Measurements from ENCODE around the gene DNAAF8. TPM values are rescaled to one million over a fixed set of nuclear protein-coding genes. Genes with fewer than 3 reads are reported as not detected.

DNAAF8 gene

GRCh38 chr16:4790871-4791270 is 56.5 kb downstream of the DNAAF8 start:
- Histone ChIP-seq H3K4me3 (ENCODE audit: low read length) (no peak overlapping the region), H3K9ac (ENCODE audit: low read depth, low read length) (no peak overlapping the region), H3K9me3 (replicated peaks; ENCODE audit: low read length) (no peaks in the 10 kb centered on the region), H3K27me3 (ENCODE audit: control insufficient read depth, insufficient read depth, low read length) (no peaks in the 10 kb centered on the region), H3K4me1 (ENCODE audit: control insufficient read depth, insufficient read depth, low read length) (no peaks in the 10 kb centered on the region), H3K36me3 (ENCODE audit: insufficient read depth, low read length) (no peaks in the 10 kb centered on the region), H3K4me2 (ENCODE audit: low read length) (no peak overlapping the region)

- Histone ChIP-seq H3K9ac (ENCODE audit: low read depth, low read length) (no peak overlapping the region), H3K4me3 (ENCODE audit: low read length) (no peak overlapping the region), H3K9me3 (replicated peaks; ENCODE audit: low read length) (no peaks in the 10 kb centered on the region), H3K36me3 (ENCODE audit: insufficient read depth, low read length) (peaks cover 7% of the 10 kb centered on the region), H3K4me1 (ENCODE audit: control insufficient read depth, insufficient read depth, low read length) (no peaks in the 10 kb centered on the region), H3K27me3 (ENCODE audit: control insufficient read depth, insufficient read depth, low read length) (no peaks in the 10 kb centered on the region), H3K4me2 (ENCODE audit: low read length) (no peak overlapping the region)
These were observed 58.7 kb downstream of the DNAAF8 start for GRCh38 chr16:4792951-4793513.

GRCh38 chr16:4795181-4795827 is 61.0 kb downstream of the DNAAF8 start, which contains the start of gene SMIM22:
Gene SMIM22 (plus strand): TSS chr16:4795369. CDS start chr16:4795735, 366 bp downstream.
- no peaks in the 10 kb centered on the region for H3K4me1 ChIP-seq (ENCODE audit: control insufficient read depth, insufficient read depth, low read length)
- H3K4me3 ChIP-seq (ENCODE audit: low read length): no peak within 1 kb of the TSS
- H3K4me2 ChIP-seq (ENCODE audit: low read length): no peak within 1 kb of the TSS
- no peaks in the 10 kb centered on the region for H3K9me3 ChIP-seq (replicated peaks; ENCODE audit: low read length)
- no peak within 1 kb of the TSS for H3K9ac ChIP-seq (ENCODE audit: low read depth, low read length)
- H3K36me3 ChIP-seq (ENCODE audit: insufficient read depth, low read length): peaks cover 7% of the 10 kb centered on the region
- no peaks in the 10 kb centered on the region for H3K27me3 ChIP-seq (ENCODE audit: control insufficient read depth, insufficient read depth, low read length)

GRCh38 chr16:4795828-4796572 is 61.7 kb downstream of the DNAAF8 start:
- Histone ChIP-seq H3K9ac (ENCODE audit: low read depth, low read length) (no peak overlapping the region), H3K36me3 (ENCODE audit: insufficient read depth, low read length) (peaks cover 7% of the 10 kb centered on the region), H3K27me3 (ENCODE audit: control insufficient read depth, insufficient read depth, low read length) (no peaks in the 10 kb centered on the region), H3K4me2 (ENCODE audit: low read length) (no peak overlapping the region), H3K9me3 (replicated peaks; ENCODE audit: low read length) (no peaks in the 10 kb centered on the region), H3K4me1 (ENCODE audit: control insufficient read depth, insufficient read depth, low read length) (no peaks in the 10 kb centered on the region), H3K4me3 (ENCODE audit: low read length) (no peak overlapping the region)

GRCh38 chr16:4796982-4797804 is 62.9 kb downstream of the DNAAF8 start:
- peaks cover 8% of the 10 kb centered on the region for H3K4me1 ChIP-seq (ENCODE audit: control insufficient read depth, insufficient read depth, low read length)
- H3K27me3 ChIP-seq (ENCODE audit: control insufficient read depth, insufficient read depth, low read length): no peaks in the 10 kb centered on the region
- H3K36me3 ChIP-seq (ENCODE audit: insufficient read depth, low read length): peaks cover 7% of the 10 kb centered on the region
- no peak overlapping the region for H3K4me3 ChIP-seq (ENCODE audit: low read length)
- no peaks in the 10 kb centered on the region for H3K9me3 ChIP-seq (replicated peaks; ENCODE audit: low read length)
- no peak overlapping the region for H3K9ac ChIP-seq (ENCODE audit: low read depth, low read length)
- no peak overlapping the region for H3K4me2 ChIP-seq (ENCODE audit: low read length)

- H3K9me3 ChIP-seq (replicated peaks; ENCODE audit: low read length): no peaks in the 10 kb centered on the region
- peaks cover 7% of the 10 kb centered on the region for H3K36me3 ChIP-seq (ENCODE audit: insufficient read depth, low read length)
- H3K27me3 ChIP-seq (ENCODE audit: control insufficient read depth, insufficient read depth, low read length): no peaks in the 10 kb centered on the region
- no peak overlapping the region for H3K9ac ChIP-seq (ENCODE audit: low read depth, low read length)
- H3K4me3 ChIP-seq (ENCODE audit: low read length): no peak overlapping the region
- peaks cover 8% of the 10 kb centered on the region for H3K4me1 ChIP-seq (ENCODE audit: control insufficient read depth, insufficient read depth, low read length)
- H3K4me2 ChIP-seq (ENCODE audit: low read length): no peak overlapping the region
These were observed 63.5 kb downstream of the DNAAF8 start for GRCh38 chr16:4797805-4798252.

GRCh38 chr16:4798456-4798855 is 64.1 kb downstream of the DNAAF8 start:
- H3K4me1 ChIP-seq (ENCODE audit: control insufficient read depth, insufficient read depth, low read length): peaks cover 11% of the 10 kb centered on the region
- no peak overlapping the region for H3K4me3 ChIP-seq (ENCODE audit: low read length)
- H3K36me3 ChIP-seq (ENCODE audit: insufficient read depth, low read length): peaks cover 7% of the 10 kb centered on the region
- no peak overlapping the region for H3K4me2 ChIP-seq (ENCODE audit: low read length)
- H3K9me3 ChIP-seq (replicated peaks; ENCODE audit: low read length): no peaks in the 10 kb centered on the region
- H3K9ac ChIP-seq (ENCODE audit: low read depth, low read length): no peak overlapping the region
- H3K27me3 ChIP-seq (ENCODE audit: control insufficient read depth, insufficient read depth, low read length): no peaks in the 10 kb centered on the region

Small RNA genes within 50 kb of the gene (small RNA-seq; reads per million reads assigned to genes)
- not detected for gene RF00017
